ENCODE results near the gene UHRF1.

UHRF1 gene

DNA sequence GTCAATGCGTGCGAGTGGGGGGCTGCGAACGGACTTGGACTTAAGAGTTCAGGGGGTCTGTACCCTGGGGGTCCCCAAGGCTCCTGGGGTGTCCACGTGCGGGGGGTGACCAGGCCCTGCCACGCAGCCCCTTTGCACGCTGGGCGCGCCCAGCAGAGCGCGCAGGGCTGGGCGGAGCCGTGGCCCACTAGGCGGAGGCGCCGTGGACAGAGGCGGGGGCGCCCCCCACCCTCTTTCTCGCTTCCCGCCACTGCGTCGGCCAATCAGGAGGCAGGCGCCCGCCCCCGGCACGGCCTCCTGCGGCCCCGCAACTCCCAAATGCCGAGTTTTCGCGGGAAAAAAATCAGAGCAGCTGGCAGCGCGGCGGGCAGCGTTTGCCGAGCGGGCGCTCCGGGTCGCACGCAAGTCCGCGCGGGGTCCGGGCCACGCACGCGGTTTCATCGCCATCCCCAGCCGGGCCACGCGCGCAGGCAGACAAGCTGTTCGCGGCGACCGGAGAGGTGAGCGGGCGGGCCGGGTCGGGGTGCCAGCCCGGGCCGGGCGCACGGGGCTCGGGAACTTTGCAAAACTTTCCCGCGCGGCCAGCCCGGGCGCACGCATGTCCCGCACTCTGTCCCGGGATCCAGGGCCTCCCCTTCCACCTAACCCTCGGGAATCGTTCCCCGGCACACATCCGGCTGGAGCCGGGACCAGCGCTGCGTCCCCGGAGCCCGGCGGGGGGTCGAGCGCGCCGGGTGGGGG lies at the start of gene UHRF1:
UHRF1 (plus strand) TSS at position 346 of the 741 bp plus-strand sequence. CDS start 1,385 bp downstream, outside the sequence.
- Mint-ChIP-seq H3K27me3 (ENCODE audit: low read depth) (no peaks in the 10 kb centered on the region), H3K36me3 (ENCODE audit: low read depth) (peaks cover 29% of the 10 kb centered on the region), H3K4me3 (peak within 1 kb of the TSS; percentile 88), H3K9me3 (no peaks in the 10 kb centered on the region), H3K27ac (peak within 1 kb of the TSS; percentile 82), H3K4me1 (ENCODE audit: low read depth) (peaks cover 30% of the 10 kb centered on the region)
- peak; percentile 71 for DNase-seq (ENCODE audit: low spot score)

DNA sequence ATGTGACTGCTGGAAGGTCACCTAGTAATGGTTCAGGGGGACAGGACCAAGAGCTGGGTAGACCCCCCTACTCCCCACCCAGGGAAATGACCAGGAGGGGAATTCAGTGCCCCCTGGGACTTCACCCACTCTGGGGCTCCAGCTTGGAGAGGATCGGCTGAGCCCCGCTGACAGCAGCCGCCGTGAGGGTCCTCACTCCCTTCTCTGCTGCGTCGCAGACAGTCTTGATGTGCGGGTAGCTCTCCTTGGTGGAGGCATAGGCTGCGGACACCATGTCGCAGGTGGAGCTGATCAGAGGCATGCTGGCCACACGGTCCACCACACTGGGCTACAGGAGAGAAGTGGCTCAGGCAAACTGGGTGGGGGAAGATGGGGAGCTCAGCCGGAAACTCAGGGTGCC lies 49.6 kb upstream of the UHRF1 start:
- H3K4me3 Mint-ChIP-seq = no peak overlapping the region
- peaks cover 3% of the 10 kb centered on the region for H3K36me3 Mint-ChIP-seq (ENCODE audit: low read depth)
- H3K27me3 Mint-ChIP-seq (ENCODE audit: low read depth) = no peaks in the 10 kb centered on the region
- no peaks in the 10 kb centered on the region for H3K9me3 Mint-ChIP-seq
- H3K4me1 Mint-ChIP-seq (ENCODE audit: low read depth) = peaks cover 3% of the 10 kb centered on the region
- H3K27ac Mint-ChIP-seq = no peak overlapping the region
- no peak for DNase-seq (ENCODE audit: low spot score)

DNA sequence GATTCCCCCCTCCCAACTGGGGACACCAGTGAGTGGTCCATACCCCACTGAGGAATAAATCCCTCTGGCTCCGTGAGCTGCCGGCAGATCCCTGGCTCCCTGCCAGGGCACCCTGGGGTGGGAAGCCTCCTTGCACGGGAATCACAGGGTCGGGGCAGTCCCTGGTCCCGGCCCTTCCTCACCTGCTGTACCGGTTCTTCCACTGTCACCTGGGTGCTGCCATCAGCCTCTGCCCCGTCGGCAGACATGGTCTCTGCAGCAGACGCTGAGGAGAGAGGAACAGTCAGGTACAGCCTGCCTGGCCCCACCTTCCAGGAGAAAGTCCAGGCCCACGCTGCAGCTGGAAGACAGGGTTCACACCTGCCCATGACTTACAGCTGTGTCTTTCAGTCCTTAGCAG lies 48.2 kb upstream of the UHRF1 start:
- H3K9me3 Mint-ChIP-seq = no peaks in the 10 kb centered on the region
- H3K27ac Mint-ChIP-seq = no peak overlapping the region
- no peak overlapping the region for H3K4me3 Mint-ChIP-seq
- no peak for DNase-seq (ENCODE audit: low spot score)
- H3K36me3 Mint-ChIP-seq (ENCODE audit: low read depth) = no peaks in the 10 kb centered on the region
- H3K4me1 Mint-ChIP-seq (ENCODE audit: low read depth) = peaks cover 3% of the 10 kb centered on the region
- H3K27me3 Mint-ChIP-seq (ENCODE audit: low read depth) = no peaks in the 10 kb centered on the region

DNA sequence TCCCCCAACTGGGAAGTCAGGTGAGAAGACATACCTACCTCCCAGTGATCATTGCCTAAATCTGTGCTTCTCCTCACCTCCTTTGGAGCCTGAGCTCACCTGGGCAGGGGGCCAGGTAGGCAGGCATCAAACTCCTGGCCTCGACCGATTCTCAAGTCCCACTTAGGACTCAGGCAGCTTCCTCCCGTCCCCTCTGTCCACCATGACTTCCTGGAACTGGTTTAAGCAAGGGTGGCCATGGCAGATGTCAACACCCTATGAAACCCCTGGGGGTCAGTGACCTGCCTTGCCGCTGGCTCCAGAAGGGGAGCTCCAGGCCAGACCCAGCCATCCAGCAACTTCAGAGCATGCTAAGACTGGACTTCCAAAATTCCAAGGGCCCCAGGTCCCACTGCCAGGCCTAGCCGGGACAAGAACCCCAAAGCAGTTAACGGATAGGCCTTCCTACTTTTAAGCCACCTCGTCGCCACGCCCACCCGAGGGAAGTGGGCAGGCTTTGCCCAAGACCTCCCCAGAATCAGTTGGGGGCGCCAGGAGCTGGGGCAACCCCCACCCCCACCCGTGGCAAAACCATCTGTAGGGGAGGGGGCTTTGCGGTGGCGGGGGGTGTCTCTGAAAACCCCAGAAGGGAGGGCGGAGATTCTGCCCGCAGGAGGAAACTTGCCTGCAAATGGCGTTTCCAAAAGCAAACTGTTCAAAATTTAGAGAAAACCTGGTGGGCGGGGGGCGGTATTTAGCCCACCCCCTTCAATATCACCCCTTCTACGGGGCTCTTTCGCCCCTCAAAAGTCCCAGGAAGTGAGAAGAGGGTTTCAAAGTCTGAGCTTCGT lies 42.5 kb upstream of the UHRF1 start:
- peaks cover 3% of the 10 kb centered on the region for H3K27me3 Mint-ChIP-seq (ENCODE audit: low read depth)
- DNase-seq (ENCODE audit: low spot score) = peak; percentile 49
- H3K27ac Mint-ChIP-seq = peak overlapping the region; percentile 41
- H3K9me3 Mint-ChIP-seq = no peaks in the 10 kb centered on the region
- peaks cover 22% of the 10 kb centered on the region for H3K4me1 Mint-ChIP-seq (ENCODE audit: low read depth)
- no peaks in the 10 kb centered on the region for H3K36me3 Mint-ChIP-seq (ENCODE audit: low read depth)
- H3K4me3 Mint-ChIP-seq = peak overlapping the region; percentile 81

DNA sequence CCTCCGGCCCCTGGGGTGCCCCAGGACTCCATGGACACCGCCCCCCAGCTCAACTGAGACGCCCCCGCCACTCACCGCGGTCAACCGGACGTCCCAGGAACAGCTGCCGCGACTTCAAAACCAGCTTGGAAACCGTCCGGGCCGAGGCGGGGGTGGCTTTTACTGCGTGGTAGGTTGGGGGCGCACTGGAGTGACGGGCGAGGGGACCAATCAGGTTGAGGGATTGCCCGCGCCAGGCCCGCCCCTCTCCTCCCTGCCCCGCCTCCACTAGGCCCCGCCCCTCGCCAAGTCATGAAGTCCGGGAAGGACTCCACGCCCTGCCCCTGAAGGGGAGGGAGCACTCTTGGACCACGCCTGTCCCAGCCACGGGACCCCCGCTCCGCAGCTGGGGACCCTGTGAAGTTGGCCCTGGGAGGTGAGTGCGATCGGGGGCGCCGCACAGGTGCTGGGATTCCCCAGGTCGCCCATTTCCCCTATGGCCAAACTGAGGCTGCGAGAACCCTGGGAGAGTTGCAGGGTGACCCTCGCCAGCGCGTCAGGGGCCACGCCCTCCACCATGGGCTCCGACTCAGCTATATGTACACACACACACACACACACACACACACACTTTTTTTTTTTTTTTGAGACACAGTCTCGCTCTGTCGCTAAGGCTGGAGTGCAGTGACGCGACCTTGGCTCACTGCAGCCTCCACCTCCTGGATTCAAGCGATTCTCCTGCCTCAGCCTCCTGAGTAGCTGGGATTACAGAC lies 41.6 kb upstream of the UHRF1 start, which contains the start of gene PLIN3:
PLIN3 (minus strand) TSS at position 134 of the 752 bp plus-strand sequence. CDS start 6,273 bp downstream, outside the sequence.
- peak; percentile 90 for DNase-seq (ENCODE audit: low spot score)
- H3K36me3 Mint-ChIP-seq (ENCODE audit: low read depth) = no peaks in the 10 kb centered on the region
- no peaks in the 10 kb centered on the region for H3K9me3 Mint-ChIP-seq
- H3K27ac Mint-ChIP-seq = peak within 1 kb of the TSS; percentile 79
- peak within 1 kb of the TSS; percentile 81 for H3K4me3 Mint-ChIP-seq
- H3K4me1 Mint-ChIP-seq (ENCODE audit: low read depth) = peaks cover 25% of the 10 kb centered on the region
- H3K27me3 Mint-ChIP-seq (ENCODE audit: low read depth) = peaks cover 5% of the 10 kb centered on the region

DNA sequence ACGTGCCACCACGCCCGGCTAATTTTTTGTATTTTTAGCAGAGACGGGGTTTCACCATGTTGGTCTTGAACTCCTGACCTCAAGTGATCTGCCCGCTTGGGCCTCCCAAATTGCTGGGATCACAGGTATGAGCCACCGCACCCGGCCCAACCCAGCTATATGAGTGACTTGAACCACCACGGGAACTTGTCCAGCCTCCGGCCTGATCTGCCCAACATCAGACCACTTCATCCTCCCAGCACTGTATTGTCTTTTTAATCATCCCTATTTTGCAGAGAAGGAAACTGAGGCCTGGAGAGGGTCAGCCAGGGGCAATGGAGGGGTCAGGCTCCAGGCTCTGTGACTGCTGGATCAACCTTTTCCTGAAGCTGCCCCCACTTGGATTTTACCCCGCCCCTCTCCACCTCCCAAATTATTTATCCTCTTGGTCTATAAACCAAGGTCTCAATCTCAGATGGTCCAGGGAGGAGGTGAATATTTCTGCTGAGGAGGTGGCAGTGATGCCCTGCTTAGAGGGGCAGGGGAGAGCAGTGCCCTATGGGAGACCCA lies 40.9 kb upstream of the UHRF1 start:
- no peaks in the 10 kb centered on the region for H3K36me3 Mint-ChIP-seq (ENCODE audit: low read depth)
- H3K4me3 Mint-ChIP-seq = peak overlapping the region; percentile 81
- no peaks in the 10 kb centered on the region for H3K9me3 Mint-ChIP-seq
- no peak for DNase-seq (ENCODE audit: low spot score)
- H3K27ac Mint-ChIP-seq = peak overlapping the region; percentile 79
- peaks cover 26% of the 10 kb centered on the region for H3K4me1 Mint-ChIP-seq (ENCODE audit: low read depth)
- H3K27me3 Mint-ChIP-seq (ENCODE audit: low read depth) = peaks cover 5% of the 10 kb centered on the region

DNA sequence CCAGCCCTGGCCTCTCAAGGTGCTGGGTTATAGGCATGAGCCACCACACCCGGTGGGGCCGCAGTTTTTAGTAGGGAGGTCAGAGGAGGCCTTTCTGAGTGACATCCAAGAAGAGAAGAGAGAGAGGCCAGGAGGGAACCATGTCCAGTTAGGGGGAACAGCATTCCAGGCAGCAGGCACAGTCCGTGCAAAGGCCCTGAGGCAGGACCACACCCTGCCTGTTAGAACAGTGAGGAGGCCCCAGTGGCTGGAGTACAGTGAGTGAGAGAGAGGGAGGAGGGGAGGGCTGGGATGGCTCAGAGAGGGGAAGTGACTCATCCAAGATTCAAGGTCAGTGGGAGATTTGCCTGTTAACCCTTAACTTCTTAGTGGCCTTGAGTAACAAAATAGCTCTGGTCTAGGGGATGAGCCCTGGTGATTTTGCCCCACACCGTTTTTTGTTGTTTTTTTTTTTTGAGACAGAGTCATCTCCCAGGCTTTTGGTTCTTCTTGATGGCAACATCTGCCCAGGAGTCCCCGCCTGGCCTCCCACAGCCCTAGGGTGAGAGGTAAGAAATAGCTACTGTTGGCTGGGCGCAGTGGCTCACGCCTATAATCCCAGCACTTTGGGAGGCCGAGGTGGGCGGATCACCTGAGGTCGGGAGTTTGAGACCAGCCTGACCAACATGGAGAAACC lies 39.1 kb upstream of the UHRF1 start:
- H3K27me3 Mint-ChIP-seq (ENCODE audit: low read depth) = peaks cover 7% of the 10 kb centered on the region
- peak; percentile 25 for DNase-seq (ENCODE audit: low spot score)

DNA sequence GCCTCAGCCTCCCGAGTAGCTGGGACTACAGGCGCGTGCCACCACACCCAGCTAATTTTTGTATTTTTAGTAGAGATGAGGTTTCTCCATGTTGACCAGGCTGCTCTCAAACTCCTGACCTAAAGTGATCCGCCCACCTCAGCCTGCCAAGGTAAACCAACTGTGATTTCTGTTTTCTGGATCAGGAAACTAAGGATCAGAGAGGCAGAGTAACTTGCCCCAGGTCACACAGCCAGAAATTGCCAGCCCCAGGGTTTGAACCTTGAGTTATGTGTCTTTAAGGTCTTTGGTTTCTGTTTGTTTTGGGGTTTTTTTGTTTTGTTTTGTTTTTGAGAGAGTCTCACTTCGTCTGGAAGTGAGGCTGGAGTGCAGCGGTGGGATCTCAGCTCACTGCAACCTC lies 37.6 kb upstream of the UHRF1 start:
- peaks cover 7% of the 10 kb centered on the region for H3K27me3 Mint-ChIP-seq (ENCODE audit: low read depth)

More for the DNA sequence above, 39.1 kb upstream of the UHRF1 start:
- no peak overlapping the region for H3K27ac Mint-ChIP-seq
- H3K4me1 Mint-ChIP-seq (ENCODE audit: low read depth) = peaks cover 23% of the 10 kb centered on the region
- H3K4me3 Mint-ChIP-seq = no peak overlapping the region
- H3K36me3 Mint-ChIP-seq (ENCODE audit: low read depth) = no peaks in the 10 kb centered on the region
- no peaks in the 10 kb centered on the region for H3K9me3 Mint-ChIP-seq

DNA sequence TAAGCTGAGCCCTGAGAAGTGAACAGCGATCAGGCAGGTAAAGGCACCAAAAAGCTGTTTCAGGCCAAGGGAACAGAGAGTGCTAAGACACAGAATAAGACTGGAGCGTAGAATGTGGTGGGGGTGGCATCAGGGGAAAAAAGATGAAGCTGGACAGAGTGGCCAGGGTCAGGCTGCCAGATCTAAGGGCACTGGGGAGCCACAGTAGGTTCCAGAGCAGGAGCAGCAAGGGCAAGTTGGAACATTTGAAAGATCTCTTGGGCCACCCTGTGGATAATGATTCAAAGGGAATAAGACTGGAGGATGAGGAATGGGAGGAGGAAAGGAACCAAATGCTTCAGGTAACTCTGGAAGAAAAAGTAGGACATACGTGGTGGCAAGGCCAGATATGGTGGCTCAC lies 35.4 kb upstream of the UHRF1 start:
- H3K9me3 Mint-ChIP-seq = no peaks in the 10 kb centered on the region
- no peaks in the 10 kb centered on the region for H3K36me3 Mint-ChIP-seq (ENCODE audit: low read depth)
- H3K27me3 Mint-ChIP-seq (ENCODE audit: low read depth) = peaks cover 7% of the 10 kb centered on the region
- no peak overlapping the region for H3K4me3 Mint-ChIP-seq
- no peak for DNase-seq (ENCODE audit: low spot score)
- no peak overlapping the region for H3K27ac Mint-ChIP-seq
- peaks cover 11% of the 10 kb centered on the region for H3K4me1 Mint-ChIP-seq (ENCODE audit: low read depth)

More for the DNA sequence above, 37.6 kb upstream of the UHRF1 start:
- no peaks in the 10 kb centered on the region for H3K36me3 Mint-ChIP-seq (ENCODE audit: low read depth)
- H3K9me3 Mint-ChIP-seq = no peaks in the 10 kb centered on the region
- peaks cover 18% of the 10 kb centered on the region for H3K4me1 Mint-ChIP-seq (ENCODE audit: low read depth)
- H3K4me3 Mint-ChIP-seq = no peak overlapping the region
- no peak for DNase-seq (ENCODE audit: low spot score)
- H3K27ac Mint-ChIP-seq = no peak overlapping the region

DNA sequence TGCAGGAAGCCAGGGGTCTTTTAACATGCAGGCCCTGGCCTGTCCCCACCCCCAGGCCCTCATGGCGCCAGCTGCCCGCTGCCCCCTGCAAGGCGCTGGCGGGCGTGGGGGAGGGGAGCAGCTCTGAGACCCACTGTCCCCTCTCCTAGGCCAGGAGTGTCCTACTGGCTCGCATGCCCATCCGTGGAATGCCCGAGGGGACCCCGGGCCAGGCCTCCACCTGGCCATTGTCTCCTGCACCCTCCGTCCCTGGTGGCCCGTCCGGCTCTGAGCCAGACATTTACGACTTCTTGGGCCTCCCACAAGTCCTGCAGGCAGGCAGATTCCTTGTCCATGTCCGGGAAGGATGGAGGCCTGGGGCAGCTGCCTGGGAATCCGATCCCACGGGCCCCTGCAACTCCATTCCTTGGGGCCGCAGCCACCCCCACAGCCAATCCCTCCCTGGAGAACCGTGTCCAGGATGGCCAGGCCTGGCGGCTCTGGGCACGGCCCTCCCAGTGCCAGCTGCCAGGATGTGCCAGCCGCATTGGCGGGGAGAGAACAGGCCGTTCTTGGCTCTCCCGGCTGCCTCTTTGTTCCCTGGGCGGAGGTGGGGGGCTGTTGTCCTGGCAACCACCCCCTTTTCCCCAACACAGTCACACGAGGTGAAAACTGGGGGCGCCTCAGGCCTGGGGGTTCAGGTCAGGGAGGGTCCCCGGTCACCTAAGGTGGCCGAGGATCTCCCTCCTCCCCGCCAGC lies 31.4 kb upstream of the UHRF1 start:
- Mint-ChIP-seq H3K27ac (no peak overlapping the region), H3K36me3 (ENCODE audit: low read depth) (no peaks in the 10 kb centered on the region), H3K4me3 (no peak overlapping the region), H3K9me3 (no peaks in the 10 kb centered on the region), H3K27me3 (ENCODE audit: low read depth) (peaks cover 2% of the 10 kb centered on the region), H3K4me1 (ENCODE audit: low read depth) (no peaks in the 10 kb centered on the region)
- DNase-seq (ENCODE audit: low spot score) = no peak

DNA sequence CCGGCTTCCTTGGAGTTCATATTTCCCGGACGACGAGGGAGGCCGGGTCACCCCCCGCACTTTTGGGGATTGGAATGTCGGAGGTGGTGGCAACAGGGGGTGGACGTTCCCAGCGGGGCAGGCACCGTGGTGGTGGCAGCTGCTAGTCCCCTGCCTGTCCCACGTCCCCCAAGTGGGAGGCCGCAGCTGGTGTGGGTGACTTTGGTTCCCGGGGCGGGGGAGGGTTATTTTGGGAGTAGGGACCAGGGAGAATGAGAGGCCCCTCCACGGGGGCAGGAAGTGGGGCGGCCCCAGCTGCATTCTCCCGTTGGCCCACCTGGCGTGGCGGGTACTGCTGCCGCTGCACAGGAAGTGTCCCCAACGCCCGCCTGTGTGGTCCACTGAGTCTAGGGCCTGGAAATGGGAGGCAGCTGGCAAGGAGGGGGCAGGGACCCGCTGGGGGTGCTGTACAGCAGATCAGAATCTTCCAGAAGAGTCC lies 30.8 kb upstream of the UHRF1 start:
- no peaks in the 10 kb centered on the region for H3K9me3 Mint-ChIP-seq
- H3K36me3 Mint-ChIP-seq (ENCODE audit: low read depth) = no peaks in the 10 kb centered on the region
- H3K4me1 Mint-ChIP-seq (ENCODE audit: low read depth) = no peaks in the 10 kb centered on the region
- peaks cover 2% of the 10 kb centered on the region for H3K27me3 Mint-ChIP-seq (ENCODE audit: low read depth)
- no peak overlapping the region for H3K27ac Mint-ChIP-seq
- no peak for DNase-seq (ENCODE audit: low spot score)
- no peak overlapping the region for H3K4me3 Mint-ChIP-seq

DNA sequence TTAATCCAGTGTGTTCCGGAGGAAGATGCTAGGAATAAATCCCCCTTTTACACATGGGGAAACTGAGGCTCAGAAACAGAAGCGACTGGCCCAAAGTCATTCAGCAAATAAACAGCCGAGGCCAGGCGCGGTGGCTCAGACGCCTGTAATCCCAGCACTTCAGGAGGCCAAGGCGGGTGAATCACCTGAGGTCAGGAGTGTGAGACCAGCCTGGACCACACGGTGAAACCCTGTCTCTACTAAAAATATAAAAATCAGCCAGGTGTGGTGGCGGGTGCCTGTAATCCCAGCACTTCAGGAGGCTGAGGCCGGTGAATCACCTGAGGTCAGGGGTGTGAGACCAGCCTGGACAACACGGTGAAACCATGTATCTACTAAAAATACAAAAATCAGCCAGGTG lies 30.3 kb upstream of the UHRF1 start:
- Mint-ChIP-seq H3K4me1 (ENCODE audit: low read depth) (no peaks in the 10 kb centered on the region), H3K27me3 (ENCODE audit: low read depth) (no peaks in the 10 kb centered on the region), H3K4me3 (no peak overlapping the region), H3K27ac (no peak overlapping the region), H3K9me3 (no peaks in the 10 kb centered on the region), H3K36me3 (ENCODE audit: low read depth) (no peaks in the 10 kb centered on the region)
- no peak for DNase-seq (ENCODE audit: low spot score)
